Measurements from ENCODE around the gene CYFIP2. TPM values are rescaled to one million over a fixed set of nuclear protein-coding genes. Genes with fewer than 3 reads are reported as not detected.

CYFIP2 gene
- total and polyA plus RNA-seq, 2 experiments from 2014 or later = 2.2 to 5.9 TPM

GRCh38 chr5:157285310-157286035 is 19.6 kb downstream of the CYFIP2 start:
- Histone ChIP-seq H4K20me1 (ENCODE audit: insufficient read depth) (no peaks in the 10 kb centered on the region), H3K4me1 (ENCODE audit: insufficient read depth) (peaks cover 41% of the 10 kb centered on the region), H3K79me2 (ENCODE audit: insufficient read depth) (no peaks in the 10 kb centered on the region), H3K36me3 (ENCODE audit: low read depth) (no peaks in the 10 kb centered on the region), H3K27ac (no peak overlapping the region), H3K4me3 (no peak overlapping the region), H3K27me3 (replicated peaks; ENCODE audit: insufficient read depth) (no peaks in the 10 kb centered on the region), H3K9me3 (ENCODE audit: low read depth) (no peaks in the 10 kb centered on the region), H3F3A (ENCODE audit: insufficient read depth) (peaks cover 22% of the 10 kb centered on the region), H2AFZ (no peak overlapping the region), H3K9me2 (ENCODE audit: insufficient read depth) (no peaks in the 10 kb centered on the region), H3K9ac (no peak overlapping the region), H3K4me2 (ENCODE audit: unreplicated experiment) (no peak overlapping the region)
- DNase-seq = no peak
- in situ Hi-C loops (cut with MboI) = no loop called here
- TF ChIP-seq EZH2phosphoT487 (IDR thresholded peaks at IDR 0.05; ENCODE audit: insufficient read depth, low read depth) = no peak
- TF ChIP-seq EZH2 (IDR thresholded peaks at IDR 0.05; ENCODE audit: insufficient read depth, poor library complexity, severe bottlenecking) = no peak
- 93 to 97% methylated on average over 10 of the region's 10 CpGs for WGBS, 2 experiments (ENCODE audit: low coverage in 1 of 2, low lambda C conversion rate in 2 of 2, missing lambda C conversion rate in 2 of 2)

- DNase-seq = peak; percentile 24
- peak overlapping the region; percentile 6; the same call in 1 of the 2 replicates for H3K27ac ChIP-seq
- H3K9me3 ChIP-seq (ENCODE audit: low read depth) = no peaks in the 10 kb centered on the region
- H3K79me2 ChIP-seq (ENCODE audit: insufficient read depth) = no peaks in the 10 kb centered on the region
- H2AFZ ChIP-seq = peak overlapping the region; percentile 14; the same call in 1 of the 2 replicates
- no peak overlapping the region for H3K4me2 ChIP-seq (ENCODE audit: unreplicated experiment)
- H4K20me1 ChIP-seq (ENCODE audit: insufficient read depth) = no peaks in the 10 kb centered on the region
- WGBS, 2 experiments (ENCODE audit: low coverage in 1 of 2, low lambda C conversion rate in 2 of 2, missing lambda C conversion rate in 2 of 2) = 29 to 38% methylated on average over 7 of the region's 7 CpGs
- no peak overlapping the region for H3K4me3 ChIP-seq
- peaks cover 33% of the 10 kb centered on the region for H3K4me1 ChIP-seq (ENCODE audit: insufficient read depth)
- no peaks in the 10 kb centered on the region for H3K36me3 ChIP-seq (ENCODE audit: low read depth)
- peaks cover 19% of the 10 kb centered on the region for H3F3A ChIP-seq (ENCODE audit: insufficient read depth)
- H3K9ac ChIP-seq = no peak overlapping the region
- no peaks in the 10 kb centered on the region for H3K9me2 ChIP-seq (ENCODE audit: insufficient read depth)
- no peak for TF ChIP-seq EZH2 (IDR thresholded peaks at IDR 0.05; ENCODE audit: insufficient read depth, poor library complexity, severe bottlenecking)
- no peaks in the 10 kb centered on the region for H3K27me3 ChIP-seq (replicated peaks; ENCODE audit: insufficient read depth)
- in situ Hi-C loops (cut with MboI) = no loop called here
Measured at GRCh38 chr5:157286761-157287211, 20.9 kb downstream of the CYFIP2 start.

DNA sequence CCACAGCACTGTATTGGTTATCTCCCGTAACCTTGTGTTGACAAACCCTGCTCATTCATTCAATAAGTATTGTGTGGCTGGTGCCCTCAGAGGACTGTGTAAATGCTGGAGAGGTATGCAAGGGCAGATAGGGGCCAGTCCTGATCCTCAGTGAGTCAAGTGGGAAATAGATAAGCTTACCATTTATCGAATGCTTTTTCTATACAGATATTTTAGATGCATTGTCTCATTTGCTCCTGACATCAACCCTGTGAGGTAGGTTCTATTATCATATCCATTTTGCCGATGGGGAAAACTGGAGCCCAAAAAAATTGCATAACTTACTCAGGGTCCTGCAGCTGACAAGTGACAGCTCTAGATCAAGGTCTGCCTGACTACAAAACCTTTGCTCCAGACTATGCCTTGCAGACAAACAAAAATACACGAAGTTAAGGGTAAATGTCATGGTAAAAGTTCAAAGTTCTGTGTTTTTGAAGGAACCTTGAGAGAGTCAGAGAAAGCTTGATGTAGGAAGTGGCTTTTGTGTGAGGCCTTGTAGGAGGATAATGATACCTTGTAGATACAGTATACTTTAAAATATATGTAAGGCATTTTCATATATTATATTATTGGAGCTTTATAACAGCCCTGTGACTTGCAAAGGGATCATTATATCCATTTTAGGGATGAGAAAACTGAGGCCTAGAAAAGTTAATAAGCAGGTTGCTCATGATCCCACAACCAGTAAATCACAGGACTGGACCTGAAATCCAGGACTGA is 22.7 kb downstream of the CYFIP2 start:
- H3K9me3 ChIP-seq (ENCODE audit: low read depth) = no peaks in the 10 kb centered on the region
- no peak overlapping the region for H3K27ac ChIP-seq
- no peak for DNase-seq
- no peaks in the 10 kb centered on the region for H3K79me2 ChIP-seq (ENCODE audit: insufficient read depth)
- no peaks in the 10 kb centered on the region for H4K20me1 ChIP-seq (ENCODE audit: insufficient read depth)
- no peaks in the 10 kb centered on the region for H3K9me2 ChIP-seq (ENCODE audit: insufficient read depth)
- peaks cover 19% of the 10 kb centered on the region for H3F3A ChIP-seq (ENCODE audit: insufficient read depth)
- H3K4me2 ChIP-seq (ENCODE audit: unreplicated experiment) = no peak overlapping the region
- WGBS, 2 experiments (ENCODE audit: low coverage in 1 of 2, low lambda C conversion rate in 2 of 2, missing lambda C conversion rate in 2 of 2) = 84 to 87% methylated on average over 4 of the region's 4 CpGs
- no peaks in the 10 kb centered on the region for H3K36me3 ChIP-seq (ENCODE audit: low read depth)
- in situ Hi-C loops (cut with MboI) = no loop called here
- no peaks in the 10 kb centered on the region for H3K27me3 ChIP-seq (replicated peaks; ENCODE audit: insufficient read depth)
- no peak overlapping the region for H2AFZ ChIP-seq
- H3K4me3 ChIP-seq = no peak overlapping the region
- H3K4me1 ChIP-seq (ENCODE audit: insufficient read depth) = peaks cover 30% of the 10 kb centered on the region
- H3K9ac ChIP-seq = no peak overlapping the region
- TF ChIP-seq EZH2 (IDR thresholded peaks at IDR 0.05; ENCODE audit: insufficient read depth, poor library complexity, severe bottlenecking) (no peak), EZH2phosphoT487 (IDR thresholded peaks at IDR 0.05; ENCODE audit: insufficient read depth, low read depth) (no peak)

DNA sequence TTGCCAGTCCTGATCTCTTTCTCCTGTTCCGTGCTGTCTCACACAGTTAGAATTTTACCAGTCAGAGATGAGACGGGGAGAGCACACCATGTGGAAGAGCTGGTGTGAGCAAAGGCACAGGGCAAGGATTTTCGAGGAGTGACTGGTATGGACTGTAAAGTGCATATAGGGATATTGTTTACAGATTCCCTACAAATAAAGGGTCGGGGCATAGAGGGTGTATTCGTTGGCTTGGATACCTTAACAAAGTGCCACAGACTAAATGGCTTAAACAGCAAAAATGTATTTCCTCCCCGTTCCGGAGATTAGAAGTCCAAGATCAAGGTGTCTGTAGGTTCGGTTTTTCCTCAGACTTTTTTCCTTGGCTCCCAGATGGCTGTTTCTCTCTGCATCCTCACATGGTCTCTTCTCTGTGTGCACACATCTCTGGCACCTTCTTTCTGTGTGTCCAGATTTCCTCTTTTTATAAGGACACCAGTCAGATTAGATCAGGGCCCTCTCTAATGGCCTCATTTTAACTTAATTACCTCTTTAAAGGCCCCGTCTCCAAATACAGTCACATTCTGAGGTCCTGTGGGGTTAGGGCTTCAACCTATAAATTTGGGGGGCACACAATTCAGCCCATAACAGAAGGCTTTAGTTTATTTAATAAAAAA is 23.4 kb downstream of the CYFIP2 start:
- Histone ChIP-seq H3K27ac (peak overlapping the region; percentile 69), H2AFZ (no peak overlapping the region), H3K9me2 (ENCODE audit: insufficient read depth) (no peaks in the 10 kb centered on the region), H3K9ac (0 out of 2 replicates have a peak overlapping the region, but pooled peaks have one; percentile 9), H3K4me1 (ENCODE audit: insufficient read depth) (peaks cover 30% of the 10 kb centered on the region), H3K4me3 (no peak overlapping the region), H3K79me2 (ENCODE audit: insufficient read depth) (no peaks in the 10 kb centered on the region), H4K20me1 (ENCODE audit: insufficient read depth) (no peaks in the 10 kb centered on the region), H3K4me2 (ENCODE audit: unreplicated experiment) (peak overlapping the region; percentile 39), H3K9me3 (ENCODE audit: low read depth) (no peaks in the 10 kb centered on the region), H3K36me3 (ENCODE audit: low read depth) (no peaks in the 10 kb centered on the region), H3K27me3 (replicated peaks; ENCODE audit: insufficient read depth) (no peaks in the 10 kb centered on the region), H3F3A (ENCODE audit: insufficient read depth) (peaks cover 19% of the 10 kb centered on the region)
- in situ Hi-C loops (cut with MboI) = no loop called here
- 91 to 93% methylated on average over 9 of the region's 9 CpGs for whole genome bisulfite sequencing, 2 experiments (ENCODE audit: low coverage in 1 of 2, low lambda C conversion rate in 2 of 2, missing lambda C conversion rate in 2 of 2)
- no peak for TF ChIP-seq EZH2 (IDR thresholded peaks at IDR 0.05; ENCODE audit: insufficient read depth, poor library complexity, severe bottlenecking)
- TF ChIP-seq EZH2phosphoT487 (IDR thresholded peaks at IDR 0.05; ENCODE audit: insufficient read depth, low read depth) = no peak
- no peak for DNase-seq
